ENCODE results near the gene CTNNA2. TPM values are rescaled to one million over a fixed set of nuclear protein-coding genes. Genes with fewer than 3 reads are reported as not detected.

CTNNA2 gene
- total and polyA plus RNA-seq, 9 of the 15 experiments (the other 6 are each of a cell fraction or from before 2014, with no cell fraction given) = 0.03 to 0.40 (median 0.15) TPM

GRCh38 chr2:79640001-79640400, 127.2 kb downstream of the CTNNA2 start:
- WGBS (ENCODE audit: insufficient coverage, low coverage, missing lambda C conversion rate) = 0% methylated on average over 2 of the region's 2 CpGs
- H3K4me3 ChIP-seq = no peak overlapping the region
- CTCF ChIA-PET (ENCODE audit: low intra/inter-chr PET ratio) = no interaction called here
- H3K4me2 ChIP-seq (ENCODE audit: insufficient read depth, low read length) = no peak overlapping the region
- H3K27ac ChIP-seq (ENCODE audit: extremely low read depth, low read depth, low read length) = no peak overlapping the region
- FAIRE-seq (no peak), DNase-seq (ENCODE audit: extremely low read depth in 1 of 4, low spot score in 3 of 4) (no peak), ATAC-seq (no peak)
- peaks cover 2% of the 10 kb centered on the region; the same call in 1 of the 2 replicates for H3K9me3 ChIP-seq (replicated peaks; ENCODE audit: control insufficient read depth, insufficient read depth, low read depth, low read length)
- H3K79me2 ChIP-seq (ENCODE audit: control insufficient read depth, insufficient read depth, low read length) = no peaks in the 10 kb centered on the region
- intact Hi-C loops (cut with micrococcal nuclease) = no loop called here
- TF ChIP-seq CBX8 (IDR thresholded peaks at IDR 0.05; ENCODE audit: borderline replicate concordance, extremely low read depth, low read depth, low read length, poor library complexity, severe bottlenecking) (no peak), TAF15 (IDR thresholded peaks at IDR 0.05; ENCODE audit: low read depth, low read length) (no peak), BDP1 (IDR thresholded peaks at IDR 0.05; ENCODE audit: insufficient read depth, insufficient read length) (no peak), ARNT (IDR thresholded peaks at IDR 0.05) (no peak), FOXP1 (CRISPR knock-in tag; IDR thresholded peaks at IDR 0.05) (no peak), HDAC2 (IDR thresholded peaks at IDR 0.05) (no peak)
- no peaks in the 10 kb centered on the region for H3K4me1 ChIP-seq (replicated peaks in 1 of 2; ENCODE audit: control insufficient read depth in 2 of 2, insufficient read depth in 2 of 2, low read length in 2 of 2)
- no peaks in the 10 kb centered on the region for H3K27me3 ChIP-seq (ENCODE audit: control insufficient read depth in 2 of 2, insufficient read depth in 2 of 2, low read length in 2 of 2)
- no peak overlapping the region for H2AFZ ChIP-seq (ENCODE audit: low read depth, low read length)
- H4K20me1 ChIP-seq (replicated peaks; ENCODE audit: control insufficient read depth, insufficient read depth, low read length) = no peaks in the 10 kb centered on the region
- no TSS peak for BruUV-seq (replicated peaks)
- no peaks in the 10 kb centered on the region for H3K36me3 ChIP-seq (ENCODE audit: control insufficient read depth, insufficient read depth, low read length)
- POLR2A ChIA-PET = no interaction called here
- H3K9me1 ChIP-seq (ENCODE audit: control insufficient read depth, insufficient read depth, low read length) = no peaks in the 10 kb centered on the region
- no peak overlapping the region for H3K9ac ChIP-seq (ENCODE audit: insufficient read depth in 1 of 2, low read depth in 2 of 2, low read length in 2 of 2)
- in situ Hi-C loops (cut with MboI) = no loop called here

GRCh38 chr2:79649531-79649930, 136.7 kb downstream of the CTNNA2 start:
- intact Hi-C loops (cut with micrococcal nuclease) = no loop called here
- TF ChIP-seq KAT8 (IDR thresholded peaks at IDR 0.05; ENCODE audit: low read depth) = no peak
- no peak for TF ChIP-seq NEUROD1 (IDR thresholded peaks at IDR 0.05; ENCODE audit: borderline replicate concordance, low read depth, low read length, partially characterized antibody)
- TF ChIP-seq ZNF696 (CRISPR knock-in tag; conservative IDR thresholded peaks at IDR 0.05) = no peak
- TF ChIP-seq ZFP30 (CRISPR knock-in tag; IDR thresholded peaks at IDR 0.05; ENCODE audit: borderline replicate concordance) = no peak
- no peak for TF ChIP-seq TFAP4 (CRISPR knock-in tag; IDR thresholded peaks at IDR 0.05; ENCODE audit: borderline replicate concordance)
- TF ChIP-seq SMARCE1 (IDR thresholded peaks at IDR 0.05) = no peak
- TF ChIP-seq ZNF146 (CRISPR knock-in tag; IDR thresholded peaks at IDR 0.05; ENCODE audit: unreplicated experiment) = no peak
- TF ChIP-seq FOXK1 (CRISPR knock-in tag; IDR thresholded peaks at IDR 0.05; ENCODE audit: borderline replicate concordance) = no peak
- TF ChIP-seq SP1 (CRISPR knock-in tag; IDR thresholded peaks at IDR 0.05) = no peak
- TF ChIP-seq GTF2E2 (tag; IDR thresholded peaks at IDR 0.05) = no peak
- TF ChIP-seq PHTF2 (CRISPR knock-in tag; IDR thresholded peaks at IDR 0.05) = no peak
- no peak for TF ChIP-seq ZNF778 (CRISPR knock-in tag; IDR thresholded peaks at IDR 0.05)
- TF ChIP-seq POLR2A (conservative IDR thresholded peaks at IDR 0.05) = no peak
- 3% methylated on average over 3 of the region's 3 CpGs for WGBS (ENCODE audit: insufficient coverage, low coverage, missing lambda C conversion rate)

More at GRCh38 chr2:79649531-79649930, 136.7 kb downstream of the CTNNA2 start:
- Histone ChIP-seq H3K9me1 (ENCODE audit: control insufficient read depth, insufficient read depth, low read length) (no peaks in the 10 kb centered on the region), H3K27me3 (ENCODE audit: control insufficient read depth in 2 of 2, insufficient read depth in 2 of 2, low read length in 2 of 2) (no peaks in the 10 kb centered on the region), H3K9me3 (replicated peaks; ENCODE audit: control insufficient read depth, insufficient read depth, low read depth, low read length) (no peaks in the 10 kb centered on the region; the same call in 1 of the 2 replicates), H3K4me3 (no peak overlapping the region), H3K79me2 (ENCODE audit: control insufficient read depth, insufficient read depth, low read length) (no peaks in the 10 kb centered on the region), H2AFZ (ENCODE audit: low read depth, low read length) (no peak overlapping the region), H4K20me1 (replicated peaks; ENCODE audit: control insufficient read depth, insufficient read depth, low read length) (no peaks in the 10 kb centered on the region), H3K27ac (ENCODE audit: extremely low read depth, low read depth, low read length) (no peak overlapping the region), H3K9ac (ENCODE audit: insufficient read depth in 1 of 2, low read depth in 2 of 2, low read length in 2 of 2) (no peak overlapping the region), H3K36me3 (ENCODE audit: control insufficient read depth, insufficient read depth, low read length) (no peaks in the 10 kb centered on the region), H3K4me1 (replicated peaks in 1 of 2; ENCODE audit: control insufficient read depth in 2 of 2, insufficient read depth in 2 of 2, low read length in 2 of 2) (no peaks in the 10 kb centered on the region), H3K4me2 (ENCODE audit: insufficient read depth, low read length) (no peak overlapping the region)
- no TSS peak for BruUV-seq (replicated peaks)
- ATAC-seq (no peak), DNase-seq (ENCODE audit: extremely low read depth in 1 of 4, low spot score in 3 of 4) (no peak), FAIRE-seq (no peak)
- CTCF ChIA-PET (ENCODE audit: low intra/inter-chr PET ratio) = no interaction called here
- POLR2A ChIA-PET = no interaction called here
- in situ Hi-C loops (cut with MboI) = no loop called here

All from K562 (cell line).